HepG2 (cell line): Measurements from ENCODE around the gene IGFALS. TPM values are rescaled to one million over a fixed set of nuclear protein-coding genes. Genes with fewer than 3 reads are reported as not detected.

Experiments
- AGO2 ChIP-seq: fragments of 200-400 bp; formaldehyde crosslinking; optimal IDR thresholded peaks from 2 replicates; pipeline ENCODE3; 2017; ENCODE audit warnings: mild to moderate bottlenecking, low read depth, low read length, moderate library complexity
- BORCS8-MEF2B ChIP-seq: sonication (generic); formaldehyde crosslinking; IDR thresholded peaks from 2 replicates; pipeline ENCODE4 v1.8.0; 2022; ENCODE audit warnings: mild to moderate bottlenecking, missing genetic modification reagents
- CBX5 ChIP-seq: sonication (generic); formaldehyde crosslinking; IDR thresholded peaks from 2 replicates; pipeline ENCODE4 v1.4.0; 2020; ENCODE audit warnings: missing genetic modification reagents, borderline replicate concordance
- CHD2 ChIP-seq: IDR thresholded peaks from 2 replicates; pipeline ENCODE4 v1.6.1; 2011; ENCODE audit warnings: low read depth, low read length, improper control_type of control experiment
- FOSL1 ChIP-seq: sonication (generic); formaldehyde crosslinking; IDR thresholded peaks from 2 replicates; pipeline ENCODE4 v1.9.0; 2021; ENCODE audit warnings: missing genetic modification reagents, borderline replicate concordance
- FOSL2 ChIP-seq: sonication (generic); formaldehyde crosslinking; IDR thresholded peaks from 2 replicates; pipeline ENCODE4 v1.4.0; 2020; ENCODE audit warnings: missing genetic modification reagents
- GFI1 ChIP-seq: sonication (generic); formaldehyde crosslinking; IDR thresholded peaks from 2 replicates; pipeline ENCODE4 v1.5.0; 2020; ENCODE audit warnings: missing genetic modification reagents, mild to moderate bottlenecking, borderline replicate concordance
- KDM6A ChIP-seq: IDR thresholded peaks from 2 replicates; pipeline ENCODE4 v1.6.1; 2016; ENCODE audit warnings: low read depth
- MXD3 ChIP-seq: IDR thresholded peaks from 2 replicates; pipeline ENCODE4 v1.6.1; 2016; ENCODE audit warnings: mild to moderate bottlenecking, missing biosample characterization, missing genetic modification reagents
- NONO ChIP-seq, 2 experiments: fragments of 450-650 bp in 1 of 2; sonication (generic) in 1 of 2; formaldehyde crosslinking in 1 of 2; IDR thresholded peaks in 1 of 2; conservative IDR thresholded peaks in 1 of 2; 2 replicates each; pipeline versions ENCODE4 v1.6.1 to v1.8.0; 2017 to 2022; ENCODE audit warnings: mild to moderate bottlenecking in 1 of 2, missing genetic modification reagents in 1 of 2, moderate library complexity in 1 of 2
- ONECUT2 ChIP-seq: sonication (generic); formaldehyde crosslinking; IDR thresholded peaks from 2 replicates; pipeline ENCODE4 v1.4.0; 2020; ENCODE audit warnings: missing genetic modification reagents
- PHF20 ChIP-seq: sonication (generic); formaldehyde crosslinking; IDR thresholded peaks from 2 replicates; pipeline ENCODE4 v1.5.0; 2020; ENCODE audit warnings: mild to moderate bottlenecking, missing genetic modification reagents
- RFXAP ChIP-seq: sonication (generic); formaldehyde crosslinking; IDR thresholded peaks from 2 replicates; pipeline ENCODE4 v1.4.0; 2020; ENCODE audit warnings: missing genetic modification reagents, borderline replicate concordance
- SATB2 ChIP-seq: sonication (generic); formaldehyde crosslinking; IDR thresholded peaks from 2 replicates; pipeline ENCODE4 v1.5.0; 2020; ENCODE audit warnings: missing genetic modification reagents
- SIN3B ChIP-seq: fragments of 150-350 bp; IDR thresholded peaks from 2 replicates; pipeline ENCODE4 v1.6.1; 2014; ENCODE audit warnings: low read length
- SIX4 ChIP-seq: sonication (generic); formaldehyde crosslinking; IDR thresholded peaks from 2 replicates; pipeline ENCODE4 v1.4.0; 2020; ENCODE audit warnings: missing genetic modification reagents
- SP1 ChIP-seq, 2 experiments: fragments of 450-650 bp in 1 of 2; sonication (generic) in 1 of 2; formaldehyde crosslinking in 1 of 2; IDR thresholded peaks; 2 replicates each; pipeline versions ENCODE4 v1.4.0 to v1.6.1; 2016 to 2020; ENCODE audit warnings: missing genetic modification reagents in 1 of 2
- TGIF2 ChIP-seq: IDR thresholded peaks from 2 replicates; pipeline ENCODE4 v1.6.1; 2016; ENCODE audit warnings: control low read depth, missing compliant biosample characterization
- ZBED4 ChIP-seq: sonication (generic); formaldehyde crosslinking; IDR thresholded peaks from 2 replicates; pipeline ENCODE4 v1.4.0; 2020; ENCODE audit warnings: missing genetic modification reagents, borderline replicate concordance
- ZBTB38 ChIP-seq: sonication (generic); formaldehyde crosslinking; IDR thresholded peaks from 2 replicates; pipeline ENCODE4 v1.5.1; 2020; ENCODE audit warnings: mild to moderate bottlenecking, missing genetic modification reagents
- ZNF451 ChIP-seq: sonication (generic); formaldehyde crosslinking; IDR thresholded peaks from 2 replicates; pipeline ENCODE4 v1.5.0; 2020; ENCODE audit warnings: mild to moderate bottlenecking, missing genetic modification reagents
- ZNF543 ChIP-seq: sonication (generic); formaldehyde crosslinking; IDR thresholded peaks from 2 replicates; pipeline ENCODE4 v1.4.0; 2020; ENCODE audit warnings: mild to moderate bottlenecking, missing genetic modification reagents
- ZNF567 ChIP-seq: sonication (generic); formaldehyde crosslinking; IDR thresholded peaks from 2 replicates; pipeline ENCODE4 v1.8.1; 2023; ENCODE audit warnings: mild to moderate bottlenecking, missing genetic modification reagents, borderline replicate concordance
- ZSCAN20 ChIP-seq: sonication (generic); formaldehyde crosslinking; IDR thresholded peaks from 2 replicates; pipeline ENCODE4 v1.4.0; 2020; ENCODE audit warnings: missing genetic modification reagents, mild to moderate bottlenecking, borderline replicate concordance
- polyA plus RNA-seq, 8 experiments: library from polyadenylated mRNA; depleted of rRNA in 3 of 8; stranded (reverse) in 7 of 8; unstranded in 1 of 8; fragments of >200 nt; fragmentation: Illumina TruSeq in 4 of 8; extraction: Trizol in 4 of 8; gene quantifications; 2 replicates each; pipeline versions ENCODE4 v1.2.1 to v1.2.3, GENCODE V29; 2011 to 2016; ENCODE audit warnings: low read depth in 4 of 8, missing spikeins in 1 of 8, mixed read lengths in 1 of 8; ENCODE audit not compliant: insufficient read depth in 1 of 8
- total RNA-seq, 5 experiments: library from RNA; depleted of rRNA; stranded (reverse); fragments of >200 nt; fragmentation: Illumina TruSeq; extraction: Trizol; gene quantifications; 2 replicates each; pipeline ENCODE4 v1.2.3, GENCODE V29; 2016; ENCODE audit warnings: low read depth in 1 of 5
- TF ChIP-seq, protein P1 (sequence below): sonication (generic); formaldehyde crosslinking; IDR thresholded peaks from 2 replicates; pipeline ENCODE4 v1.4.0; 2020; ENCODE audit warnings: low read depth, mild to moderate bottlenecking, missing genetic modification reagents

IGFALS gene
- total and polyA plus RNA-seq, 2 of the 13 experiments (the other 11 are each of a cell fraction or from before 2014, with no cell fraction given), result 0.34 to 2.4 TPM

DNA sequence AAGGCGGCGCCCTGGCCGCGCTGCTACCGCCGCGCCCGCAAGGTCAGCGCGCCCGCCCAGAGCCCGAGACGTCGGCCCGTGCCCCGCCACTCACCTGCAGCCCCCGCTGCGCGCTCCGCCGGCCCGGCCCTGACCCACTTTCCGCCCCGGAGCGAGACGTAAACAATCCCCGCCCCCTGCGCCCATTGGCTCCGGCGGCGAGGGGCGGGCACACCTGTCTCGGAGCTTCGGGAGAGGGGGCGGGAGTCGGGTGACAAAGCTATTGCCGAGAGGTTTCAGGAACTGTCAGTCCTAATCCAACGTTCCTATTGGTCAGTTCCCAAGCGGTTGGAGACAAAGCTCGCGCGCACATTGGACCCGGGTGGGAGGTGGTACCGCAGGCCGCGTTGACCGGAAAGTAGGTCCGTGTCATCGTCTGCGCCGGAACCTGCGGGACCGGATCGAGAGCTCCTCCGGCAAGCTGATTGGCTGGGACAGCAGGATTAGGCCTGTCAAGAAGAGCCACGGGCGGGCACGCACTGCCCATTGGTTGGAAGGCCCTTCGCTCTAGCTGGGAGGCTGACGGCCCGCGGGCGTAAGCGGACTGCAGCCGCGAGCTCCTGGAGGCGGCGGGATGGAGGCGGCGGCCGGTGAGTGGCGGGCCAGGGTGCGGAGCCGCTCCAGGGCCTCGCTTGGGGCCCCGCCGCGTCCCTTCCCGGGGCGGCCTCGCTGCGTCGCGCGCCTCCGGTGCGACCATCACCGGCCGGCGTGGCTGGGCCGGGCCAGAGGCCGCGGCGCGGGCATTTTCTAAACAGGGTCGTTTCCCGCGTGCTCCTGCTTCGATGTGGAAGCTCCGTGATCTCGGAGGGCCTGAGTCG is 10.9 kb downstream of the IGFALS start, which contains the start of the genes NUBP2 and SPSB3 (continued):
- TF ChIP-seq ZBTB38 (CRISPR knock-in tag), result no peak
- no peak for TF ChIP-seq BORCS8-MEF2B (CRISPR knock-in tag)
- TF ChIP-seq ZBED4 (CRISPR knock-in tag), result peak; percentile 94; the same call in 1 of the 2 replicates
- TF ChIP-seq FOSL1 (CRISPR knock-in tag), result no peak
- TF ChIP-seq PHF20 (CRISPR knock-in tag), result peak; percentile 93
- no peak for TF ChIP-seq SIX4 (CRISPR knock-in tag)
- TF ChIP-seq RFXAP, result 0 out of 2 replicates have a peak, but pooled peaks have one; percentile 26
- no peak for TF ChIP-seq AGO2
- TF ChIP-seq CBX5 (CRISPR knock-in tag), result peak; percentile 59; the same call in 1 of the 2 replicates
- TF ChIP-seq SIN3B, result peak; percentile 67; the same call in 1 of the 2 replicates
- 0 out of 2 replicates have a peak, but pooled peaks have one; percentile 32 for TF ChIP-seq TGIF2 (CRISPR knock-in tag)
- peak; percentile 73 for TF ChIP-seq MXD3 (CRISPR knock-in tag)
- peak; percentile 25; the same call in 1 of the 2 replicates for TF ChIP-seq GFI1 (CRISPR knock-in tag)
- TF ChIP-seq KDM6A (CRISPR knock-in tag), result no peak
- no peak for TF ChIP-seq ZSCAN20 (CRISPR knock-in tag)
- no peak for TF ChIP-seq ZNF451 (CRISPR knock-in tag)
- TF ChIP-seq FOSL2 (CRISPR knock-in tag), result peak; percentile 53
- TF ChIP-seq, protein P1, sequence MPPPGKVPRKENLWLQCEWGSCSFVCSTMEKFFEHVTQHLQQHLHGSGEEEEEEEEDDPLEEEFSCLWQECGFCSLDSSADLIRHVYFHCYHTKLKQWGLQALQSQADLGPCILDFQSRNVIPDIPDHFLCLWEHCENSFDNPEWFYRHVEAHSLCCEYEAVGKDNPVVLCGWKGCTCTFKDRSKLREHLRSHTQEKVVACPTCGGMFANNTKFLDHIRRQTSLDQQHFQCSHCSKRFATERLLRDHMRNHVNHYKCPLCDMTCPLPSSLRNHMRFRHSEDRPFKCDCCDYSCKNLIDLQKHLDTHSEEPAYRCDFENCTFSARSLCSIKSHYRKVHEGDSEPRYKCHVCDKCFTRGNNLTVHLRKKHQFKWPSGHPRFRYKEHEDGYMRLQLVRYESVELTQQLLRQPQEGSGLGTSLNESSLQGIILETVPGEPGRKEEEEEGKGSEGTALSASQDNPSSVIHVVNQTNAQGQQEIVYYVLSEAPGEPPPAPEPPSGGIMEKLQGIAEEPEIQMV (CRISPR knock-in tag), result no peak
- TF ChIP-seq ONECUT2 (CRISPR knock-in tag), result no peak
- TF ChIP-seq ZNF567, result 0 out of 2 replicates have a peak, but pooled peaks have one; percentile 75
- no peak for TF ChIP-seq SATB2
- TF ChIP-seq NONO (IDR thresholded peaks at IDR 0.05), result no peak
- TF ChIP-seq NONO (CRISPR knock-in tag; conservative IDR thresholded peaks at IDR 0.05), result peak; percentile 67
- peak; percentile 81 for TF ChIP-seq CHD2
- TF ChIP-seq SP1 (IDR thresholded peaks at IDR 0.05), result 0 out of 2 replicates have a peak, but pooled peaks have one; percentile 14
- peak; percentile 89 for TF ChIP-seq SP1 (CRISPR knock-in tag; IDR thresholded peaks at IDR 0.05)
- no peak for TF ChIP-seq ZNF543 (CRISPR knock-in tag)
